Adipocyte (in vitro differentiated cells): Measurements from ENCODE around the gene SDCCAG8.

ENCODE experiments used
- DNase-seq: peaks from one replicate; pipeline ENCODE4 v3.0.0-alpha.2; 2015; ENCODE audit warnings: low read depth
- H3K27me3 ChIP-seq: replicated peaks from 2 replicates; pipeline ENCODE4 v1.7.0; 2013; ENCODE audit warnings: mild to moderate bottlenecking, low read length, moderate library complexity; ENCODE audit not compliant: control insufficient read depth, insufficient read depth
- H3K36me3 ChIP-seq: 2 replicates; pipeline ENCODE4 v1.7.0; 2013; ENCODE audit warnings: low read length, mild to moderate bottlenecking, moderate library complexity; ENCODE audit not compliant: control insufficient read depth, insufficient read depth, severe bottlenecking
- H3K4me1 ChIP-seq: 2 replicates; pipeline ENCODE4 v1.7.0; 2013; ENCODE audit warnings: mild to moderate bottlenecking, low read length, moderate library complexity; ENCODE audit not compliant: control insufficient read depth, insufficient read depth
- H3K4me3 ChIP-seq: 2 replicates; pipeline ENCODE4 v1.7.0; 2013; ENCODE audit warnings: mild to moderate bottlenecking, low read length, moderate library complexity
- H3K9ac ChIP-seq: 2 replicates; pipeline ENCODE4 v1.7.0; 2013; ENCODE audit warnings: mild to moderate bottlenecking, low read length, moderate library complexity
- H3K9me3 ChIP-seq: 2 replicates; pipeline ENCODE4 v1.7.0; 2013; ENCODE audit warnings: mild to moderate bottlenecking, low read length, moderate library complexity; ENCODE audit not compliant: control insufficient read depth

SDCCAG8 gene

GRCh38 chr1:243234978-243235647, 20.7 kb upstream of the SDCCAG8 start:
- Histone ChIP-seq H3K9ac (no peak overlapping the region), H3K9me3 (peaks cover 18% of the 10 kb centered on the region), H3K36me3 (peaks cover 29% of the 10 kb centered on the region), H3K4me1 (peaks cover 23% of the 10 kb centered on the region), H3K4me3 (no peak overlapping the region), H3K27me3 (no peaks in the 10 kb centered on the region)
- peak; percentile 73 for DNase-seq

- no peak for DNase-seq
- H3K27me3 ChIP-seq, result no peaks in the 10 kb centered on the region
- H3K9ac ChIP-seq, result peak overlapping the region; percentile 3
- peaks cover 23% of the 10 kb centered on the region for H3K4me1 ChIP-seq
- peaks cover 1% of the 10 kb centered on the region for H3K9me3 ChIP-seq
- H3K36me3 ChIP-seq, result peaks cover 17% of the 10 kb centered on the region
- H3K4me3 ChIP-seq, result no peak overlapping the region
Observed at GRCh38 chr1:243236604-243237252, 19.1 kb upstream of the SDCCAG8 start.

GRCh38 chr1:243244432-243244841, 11.4 kb upstream of the SDCCAG8 start:
- Histone ChIP-seq H3K9me3 (no peaks in the 10 kb centered on the region), H3K9ac (peak overlapping the region; percentile 42), H3K4me3 (peak overlapping the region; percentile 36), H3K27me3 (no peaks in the 10 kb centered on the region), H3K36me3 (no peaks in the 10 kb centered on the region), H3K4me1 (peaks cover 31% of the 10 kb centered on the region)
- DNase-seq, result no peak

GRCh38 chr1:243246916-243247315, 8.9 kb upstream of the SDCCAG8 start:
- DNase-seq, result no peak
- Histone ChIP-seq H3K4me1 (peaks cover 52% of the 10 kb centered on the region), H3K9ac (no peak overlapping the region), H3K36me3 (no peaks in the 10 kb centered on the region), H3K9me3 (no peaks in the 10 kb centered on the region), H3K27me3 (no peaks in the 10 kb centered on the region), H3K4me3 (no peak overlapping the region)

- DNase-seq, result no peak
- H3K9me3 ChIP-seq, result no peaks in the 10 kb centered on the region
- no peaks in the 10 kb centered on the region for H3K27me3 ChIP-seq
- H3K4me1 ChIP-seq, result peaks cover 60% of the 10 kb centered on the region
- no peak overlapping the region for H3K4me3 ChIP-seq
- H3K36me3 ChIP-seq, result no peaks in the 10 kb centered on the region
- no peak overlapping the region for H3K9ac ChIP-seq
Observed at GRCh38 chr1:243247901-243248300, 7.9 kb upstream of the SDCCAG8 start.

GRCh38 chr1:243249214-243249613, 6.6 kb upstream of the SDCCAG8 start:
- no peak for DNase-seq
- H3K4me3 ChIP-seq, result no peak overlapping the region
- no peak overlapping the region for H3K9ac ChIP-seq
- H3K4me1 ChIP-seq, result peaks cover 65% of the 10 kb centered on the region
- H3K9me3 ChIP-seq, result no peaks in the 10 kb centered on the region
- no peaks in the 10 kb centered on the region for H3K36me3 ChIP-seq
- H3K27me3 ChIP-seq, result no peaks in the 10 kb centered on the region

- H3K27me3 ChIP-seq, result no peaks in the 10 kb centered on the region
- no peak overlapping the region for H3K9ac ChIP-seq
- no peaks in the 10 kb centered on the region for H3K9me3 ChIP-seq
- H3K36me3 ChIP-seq, result no peaks in the 10 kb centered on the region
- peaks cover 57% of the 10 kb centered on the region for H3K4me1 ChIP-seq
- H3K4me3 ChIP-seq, result no peak overlapping the region
- DNase-seq, result no peak
Observed at GRCh38 chr1:243250102-243250501, 5.7 kb upstream of the SDCCAG8 start.

- Histone ChIP-seq H3K4me1 (peaks cover 54% of the 10 kb centered on the region), H3K4me3 (peak overlapping the region; percentile 87)
- no peak for DNase-seq
Observed at GRCh38 chr1:243251539-243251938, 4.3 kb upstream of the SDCCAG8 start.

GRCh38 chr1:243253211-243253925, 2.5 kb upstream of the SDCCAG8 start:
- peak; percentile 45 for DNase-seq
- Histone ChIP-seq H3K36me3 (no peaks in the 10 kb centered on the region), H3K9me3 (no peaks in the 10 kb centered on the region), H3K4me1 (peaks cover 49% of the 10 kb centered on the region), H3K27me3 (no peaks in the 10 kb centered on the region), H3K9ac (peak overlapping the region; percentile 99), H3K4me3 (peak overlapping the region; percentile 87)

More at GRCh38 chr1:243251539-243251938, 4.3 kb upstream of the SDCCAG8 start:
- Histone ChIP-seq H3K9me3 (no peaks in the 10 kb centered on the region), H3K36me3 (no peaks in the 10 kb centered on the region), H3K9ac (no peak overlapping the region), H3K27me3 (no peaks in the 10 kb centered on the region)

- DNase-seq, result peak; percentile 41
- Histone ChIP-seq H3K4me1 (peaks cover 47% of the 10 kb centered on the region), H3K36me3 (no peaks in the 10 kb centered on the region), H3K27me3 (no peaks in the 10 kb centered on the region), H3K4me3 (peak overlapping the region; percentile 87), H3K9ac (peak overlapping the region; percentile 99), H3K9me3 (no peaks in the 10 kb centered on the region)
Observed at GRCh38 chr1:243253926-243254232, 2.0 kb upstream of the SDCCAG8 start.

GRCh38 chr1:243254233-243254926, 1.5 kb upstream of the SDCCAG8 start:
- no peaks in the 10 kb centered on the region for H3K27me3 ChIP-seq
- H3K4me3 ChIP-seq, result peak overlapping the region; percentile 87
- no peaks in the 10 kb centered on the region for H3K36me3 ChIP-seq
- DNase-seq, result peak; percentile 80
- H3K4me1 ChIP-seq, result peaks cover 47% of the 10 kb centered on the region
- no peaks in the 10 kb centered on the region for H3K9me3 ChIP-seq
- H3K9ac ChIP-seq, result peak overlapping the region; percentile 99
